Bronchial epithelial cell (primary cell): Measurements from ENCODE around the gene PIGR. TPM values are rescaled to one million over a fixed set of nuclear protein-coding genes. Genes with fewer than 3 reads are reported as not detected.

ENCODE experiments used
- DNase-seq: peaks from one replicate; pipeline ENCODE4 v3.0.0-alpha.2; 2010; ENCODE audit warnings: low read depth
- FAIRE-seq: peaks from 2 replicates; lab custom pipeline; 2011; peaks lifted over from hg19 to GRCh38; lab: Jason Lieb, UNC
- H3K27me3 ChIP-seq: 2 replicates; pipeline ENCODE4 v1.5.1; 2011; ENCODE audit warnings: low read length; ENCODE audit not compliant: control insufficient read depth, insufficient read depth
- H3K36me3 ChIP-seq: 2 replicates; pipeline ENCODE4 v1.5.1; 2011; ENCODE audit warnings: low read length; ENCODE audit not compliant: control insufficient read depth, insufficient read depth
- H3K4me3 ChIP-seq: 2 replicates; pipeline ENCODE4 v1.5.1; 2011; ENCODE audit warnings: mild to moderate bottlenecking, low read depth, low read length, control low read depth
- total RNA-seq: library from RNA; depleted of rRNA; stranded (reverse); fragments of >200 nt; gene quantifications from 2 replicates; pipeline ENCODE4 v1.2.1, GENCODE V29; 2014
- TF ChIP-seq, protein P1 (sequence below): IDR thresholded peaks from 2 replicates; pipeline ENCODE4 v1.5.1; 2011; ENCODE audit warnings: mild to moderate bottlenecking, moderate library complexity, low read length, control low read depth, inconsistent platforms; ENCODE audit not compliant: insufficient read depth, severe bottlenecking

PIGR gene, protein sequence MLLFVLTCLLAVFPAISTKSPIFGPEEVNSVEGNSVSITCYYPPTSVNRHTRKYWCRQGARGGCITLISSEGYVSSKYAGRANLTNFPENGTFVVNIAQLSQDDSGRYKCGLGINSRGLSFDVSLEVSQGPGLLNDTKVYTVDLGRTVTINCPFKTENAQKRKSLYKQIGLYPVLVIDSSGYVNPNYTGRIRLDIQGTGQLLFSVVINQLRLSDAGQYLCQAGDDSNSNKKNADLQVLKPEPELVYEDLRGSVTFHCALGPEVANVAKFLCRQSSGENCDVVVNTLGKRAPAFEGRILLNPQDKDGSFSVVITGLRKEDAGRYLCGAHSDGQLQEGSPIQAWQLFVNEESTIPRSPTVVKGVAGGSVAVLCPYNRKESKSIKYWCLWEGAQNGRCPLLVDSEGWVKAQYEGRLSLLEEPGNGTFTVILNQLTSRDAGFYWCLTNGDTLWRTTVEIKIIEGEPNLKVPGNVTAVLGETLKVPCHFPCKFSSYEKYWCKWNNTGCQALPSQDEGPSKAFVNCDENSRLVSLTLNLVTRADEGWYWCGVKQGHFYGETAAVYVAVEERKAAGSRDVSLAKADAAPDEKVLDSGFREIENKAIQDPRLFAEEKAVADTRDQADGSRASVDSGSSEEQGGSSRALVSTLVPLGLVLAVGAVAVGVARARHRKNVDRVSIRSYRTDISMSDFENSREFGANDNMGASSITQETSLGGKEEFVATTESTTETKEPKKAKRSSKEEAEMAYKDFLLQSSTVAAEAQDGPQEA
- under 0.01 and 0.51 TPM in 2 replicates for total RNA-seq

DNA sequence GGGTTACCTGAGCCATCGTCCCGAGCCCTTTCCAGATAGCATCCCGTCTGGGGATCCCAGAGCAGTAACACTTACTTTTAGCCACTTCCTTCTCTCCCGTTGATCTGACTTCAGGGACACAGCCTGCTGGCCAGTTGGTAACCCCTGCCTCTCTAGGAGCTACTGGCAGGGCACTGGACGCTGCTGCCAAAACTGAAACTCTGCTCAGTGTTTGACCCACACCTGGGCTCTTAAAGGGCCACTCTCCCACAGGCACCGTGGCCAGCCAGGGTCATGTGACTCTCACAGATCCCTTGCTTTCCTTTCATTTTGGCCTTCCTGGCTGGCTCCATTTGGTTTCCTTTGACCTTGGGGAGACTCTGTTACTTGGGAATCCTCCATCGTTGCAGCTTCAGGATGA lies at the start of gene PIGR:
Gene PIGR (minus strand): TSS at position 206 of the 400 bp plus-strand sequence. CDS start 5,935 bp downstream, outside the sequence.
- TF ChIP-seq, protein P1, sequence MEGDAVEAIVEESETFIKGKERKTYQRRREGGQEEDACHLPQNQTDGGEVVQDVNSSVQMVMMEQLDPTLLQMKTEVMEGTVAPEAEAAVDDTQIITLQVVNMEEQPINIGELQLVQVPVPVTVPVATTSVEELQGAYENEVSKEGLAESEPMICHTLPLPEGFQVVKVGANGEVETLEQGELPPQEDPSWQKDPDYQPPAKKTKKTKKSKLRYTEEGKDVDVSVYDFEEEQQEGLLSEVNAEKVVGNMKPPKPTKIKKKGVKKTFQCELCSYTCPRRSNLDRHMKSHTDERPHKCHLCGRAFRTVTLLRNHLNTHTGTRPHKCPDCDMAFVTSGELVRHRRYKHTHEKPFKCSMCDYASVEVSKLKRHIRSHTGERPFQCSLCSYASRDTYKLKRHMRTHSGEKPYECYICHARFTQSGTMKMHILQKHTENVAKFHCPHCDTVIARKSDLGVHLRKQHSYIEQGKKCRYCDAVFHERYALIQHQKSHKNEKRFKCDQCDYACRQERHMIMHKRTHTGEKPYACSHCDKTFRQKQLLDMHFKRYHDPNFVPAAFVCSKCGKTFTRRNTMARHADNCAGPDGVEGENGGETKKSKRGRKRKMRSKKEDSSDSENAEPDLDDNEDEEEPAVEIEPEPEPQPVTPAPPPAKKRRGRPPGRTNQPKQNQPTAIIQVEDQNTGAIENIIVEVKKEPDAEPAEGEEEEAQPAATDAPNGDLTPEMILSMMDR = no peak
- no peak within 1 kb of the TSS for H3K4me3 ChIP-seq
- H3K36me3 ChIP-seq = no peaks in the 10 kb centered on the region
- FAIRE-seq = no peak
- no peak for DNase-seq
- peaks cover 2% of the 10 kb centered on the region for H3K27me3 ChIP-seq

DNA sequence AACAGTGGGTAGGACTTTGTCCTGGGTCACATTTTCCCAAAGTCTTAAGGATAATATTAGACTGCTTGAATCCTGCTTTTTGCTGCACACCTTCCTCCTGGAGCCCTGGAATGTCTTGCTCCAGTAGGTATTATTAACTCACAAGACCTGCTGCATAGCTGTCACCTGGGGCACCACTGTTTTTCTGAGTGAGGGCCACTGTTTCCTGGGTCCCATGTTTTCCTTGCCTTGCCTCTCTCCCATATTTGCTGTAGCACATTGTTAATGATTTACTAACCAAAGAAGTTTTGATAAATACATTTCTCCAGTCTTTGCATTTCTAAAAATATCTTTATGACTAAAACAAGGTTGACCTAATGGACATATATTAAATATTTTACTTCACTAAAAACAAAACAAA lies 46.5 kb upstream of the PIGR start:
- H3K36me3 ChIP-seq = no peaks in the 10 kb centered on the region
- H3K4me3 ChIP-seq = no peak overlapping the region
- no peak for DNase-seq
- H3K27me3 ChIP-seq = no peaks in the 10 kb centered on the region
- TF ChIP-seq, protein P1 = no peak
- FAIRE-seq = no peak

DNA sequence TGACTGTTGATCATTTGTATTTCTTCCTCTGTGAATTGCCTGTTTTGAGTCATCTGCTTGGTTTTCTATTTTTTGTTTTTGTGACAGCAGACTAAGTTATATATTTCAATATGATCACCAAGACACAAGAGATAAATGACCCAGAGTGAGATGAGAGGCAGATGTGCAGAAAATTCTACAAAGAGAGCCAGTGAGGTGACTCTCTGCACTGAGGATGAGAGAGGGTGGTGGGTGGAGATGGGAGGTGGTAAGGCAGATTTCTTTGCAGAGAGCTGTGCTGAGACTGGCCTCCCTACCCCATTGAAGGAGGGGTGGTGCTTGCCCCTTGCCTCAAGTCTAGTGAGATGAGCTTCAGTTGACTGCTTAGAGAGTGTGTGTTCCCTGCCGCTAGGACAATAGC lies 41.6 kb upstream of the PIGR start:
- TF ChIP-seq, protein P1 = no peak
- DNase-seq = no peak
- Histone ChIP-seq H3K27me3 (no peaks in the 10 kb centered on the region), H3K36me3 (no peaks in the 10 kb centered on the region), H3K4me3 (no peak overlapping the region)
- FAIRE-seq = no peak

DNA sequence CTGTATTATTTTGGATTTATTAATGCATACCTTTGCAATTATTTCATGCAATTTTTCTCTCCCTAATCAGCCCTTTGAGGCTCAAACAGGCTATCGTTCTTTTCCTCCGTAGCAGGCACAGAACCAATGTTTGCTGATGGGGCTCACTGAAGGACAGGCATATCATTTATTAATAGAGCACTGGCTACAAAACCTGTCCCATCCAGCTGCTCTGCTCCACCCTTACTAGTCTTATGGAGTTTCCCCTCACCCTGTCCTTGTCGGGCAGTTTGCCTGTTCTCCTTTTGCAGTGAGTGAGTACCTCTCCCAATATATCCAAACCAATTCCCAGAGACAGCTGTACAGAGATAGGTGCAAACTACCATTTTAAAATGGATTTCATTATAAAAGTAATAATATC lies 40.6 kb upstream of the PIGR start:
- Histone ChIP-seq H3K27me3 (no peaks in the 10 kb centered on the region), H3K36me3 (no peaks in the 10 kb centered on the region), H3K4me3 (no peak overlapping the region)
- TF ChIP-seq, protein P1 = no peak
- FAIRE-seq = no peak
- DNase-seq = no peak

DNA sequence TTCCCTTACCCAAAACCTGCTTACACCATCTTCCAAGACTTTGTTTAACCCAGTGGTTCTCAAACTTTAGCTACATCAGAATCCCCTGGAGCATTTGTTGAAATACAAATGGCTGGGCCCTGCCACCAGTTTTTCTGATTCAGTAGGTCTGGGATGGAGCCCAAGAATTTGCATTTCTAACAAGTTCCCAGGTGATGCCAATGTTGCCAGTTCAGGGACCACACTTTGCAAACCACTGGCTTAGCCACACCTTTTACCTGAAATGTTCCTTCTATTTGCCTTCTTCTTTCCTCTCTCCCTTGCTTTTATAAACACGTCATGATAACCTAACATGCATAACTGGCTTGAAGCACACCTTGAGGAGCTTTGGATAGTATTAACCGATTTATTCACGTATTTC lies 40.1 kb upstream of the PIGR start:
- H3K27me3 ChIP-seq = no peaks in the 10 kb centered on the region
- TF ChIP-seq, protein P1 = no peak

More for the DNA sequence above, 40.1 kb upstream of the PIGR start:
- DNase-seq (no peak), FAIRE-seq (no peak)
- Histone ChIP-seq H3K4me3 (no peak overlapping the region), H3K36me3 (no peaks in the 10 kb centered on the region)
